ENCODE data around the gene ZNF808. TPM values are rescaled to one million over a fixed set of nuclear protein-coding genes. Genes with fewer than 3 reads are reported as not detected.
"Not testable (repeated sequence)": the region's sequence is repeated elsewhere in the genome, so short reads cannot be mapped to it uniquely, and the experiment has no call there.

The ZNF808 gene
- total RNA-seq, 1 donor from 2014 or later, result 28.5 TPM

DNA sequence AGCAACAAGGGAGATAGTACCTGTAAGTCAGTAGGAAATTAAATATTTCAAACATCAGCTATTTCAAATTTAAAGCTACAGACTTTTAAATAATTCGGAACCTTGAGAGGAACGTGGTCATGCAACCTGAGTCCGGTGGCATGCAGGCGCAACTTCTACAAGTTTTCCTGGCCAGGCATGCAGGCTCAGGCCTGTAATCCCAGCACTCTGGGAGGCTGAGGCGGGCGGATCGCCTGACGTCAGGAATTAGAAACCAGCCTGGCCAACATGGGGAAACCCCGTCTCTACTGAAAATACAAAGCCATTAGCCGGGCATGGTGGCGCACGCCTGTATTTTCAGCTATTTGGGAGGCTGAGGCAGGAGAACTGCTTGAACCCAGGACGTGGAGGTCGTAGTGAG lies 40.5 kb downstream of the ZNF808 start:
- no peak for DNase-seq
- Histone ChIP-seq H3K9me3 (peaks cover 38% of the 10 kb centered on the region), H3K4me1 (peaks cover 20% of the 10 kb centered on the region), H3K27me3 (ENCODE audit: low read depth) (no peaks in the 10 kb centered on the region), H3K27ac (no peak overlapping the region), H3K4me3 (no peak overlapping the region), H3K36me3 (peaks cover 6% of the 10 kb centered on the region)
- intact Hi-C loops (cut with DNase I), result no loop called here
- TF ChIP-seq, protein P1, sequence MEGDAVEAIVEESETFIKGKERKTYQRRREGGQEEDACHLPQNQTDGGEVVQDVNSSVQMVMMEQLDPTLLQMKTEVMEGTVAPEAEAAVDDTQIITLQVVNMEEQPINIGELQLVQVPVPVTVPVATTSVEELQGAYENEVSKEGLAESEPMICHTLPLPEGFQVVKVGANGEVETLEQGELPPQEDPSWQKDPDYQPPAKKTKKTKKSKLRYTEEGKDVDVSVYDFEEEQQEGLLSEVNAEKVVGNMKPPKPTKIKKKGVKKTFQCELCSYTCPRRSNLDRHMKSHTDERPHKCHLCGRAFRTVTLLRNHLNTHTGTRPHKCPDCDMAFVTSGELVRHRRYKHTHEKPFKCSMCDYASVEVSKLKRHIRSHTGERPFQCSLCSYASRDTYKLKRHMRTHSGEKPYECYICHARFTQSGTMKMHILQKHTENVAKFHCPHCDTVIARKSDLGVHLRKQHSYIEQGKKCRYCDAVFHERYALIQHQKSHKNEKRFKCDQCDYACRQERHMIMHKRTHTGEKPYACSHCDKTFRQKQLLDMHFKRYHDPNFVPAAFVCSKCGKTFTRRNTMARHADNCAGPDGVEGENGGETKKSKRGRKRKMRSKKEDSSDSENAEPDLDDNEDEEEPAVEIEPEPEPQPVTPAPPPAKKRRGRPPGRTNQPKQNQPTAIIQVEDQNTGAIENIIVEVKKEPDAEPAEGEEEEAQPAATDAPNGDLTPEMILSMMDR (IDR thresholded peaks at IDR 0.05), result no peak
- no peak for ATAC-seq

DNA sequence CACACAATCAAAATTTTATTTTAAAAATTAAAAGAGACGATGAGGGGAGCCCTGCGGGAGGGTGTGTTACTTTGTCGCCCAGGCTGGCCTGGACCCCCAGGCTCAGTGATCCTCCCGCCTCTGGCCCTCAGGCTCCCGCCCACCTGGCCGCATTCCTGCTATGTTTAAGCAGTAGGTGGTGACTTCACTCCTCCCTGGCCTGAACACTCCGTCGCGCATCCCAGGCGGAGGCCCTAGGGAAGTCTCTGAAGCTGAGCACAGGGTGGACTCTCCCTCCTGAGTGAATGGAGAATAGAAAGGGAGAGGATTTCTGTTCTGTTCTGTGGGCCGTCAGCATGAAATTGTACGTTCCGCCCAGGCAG lies 42.2 kb downstream of the ZNF808 start:
- peaks cover 15% of the 10 kb centered on the region for H3K36me3 ChIP-seq
- peak overlapping the region; percentile 89 for H3K27ac ChIP-seq
- peak overlapping the region; percentile 80 for H3K4me3 ChIP-seq
- intact Hi-C loops (cut with DNase I); H3K27me3 ChIP-seq (ENCODE audit: low read depth): not testable (repeated sequence)
- H3K4me1 ChIP-seq, result peaks cover 20% of the 10 kb centered on the region
- H3K9me3 ChIP-seq, result peaks cover 21% of the 10 kb centered on the region
- peak; percentile 53 for DNase-seq
- ATAC-seq, result peak; percentile 22 to 61

DNA sequence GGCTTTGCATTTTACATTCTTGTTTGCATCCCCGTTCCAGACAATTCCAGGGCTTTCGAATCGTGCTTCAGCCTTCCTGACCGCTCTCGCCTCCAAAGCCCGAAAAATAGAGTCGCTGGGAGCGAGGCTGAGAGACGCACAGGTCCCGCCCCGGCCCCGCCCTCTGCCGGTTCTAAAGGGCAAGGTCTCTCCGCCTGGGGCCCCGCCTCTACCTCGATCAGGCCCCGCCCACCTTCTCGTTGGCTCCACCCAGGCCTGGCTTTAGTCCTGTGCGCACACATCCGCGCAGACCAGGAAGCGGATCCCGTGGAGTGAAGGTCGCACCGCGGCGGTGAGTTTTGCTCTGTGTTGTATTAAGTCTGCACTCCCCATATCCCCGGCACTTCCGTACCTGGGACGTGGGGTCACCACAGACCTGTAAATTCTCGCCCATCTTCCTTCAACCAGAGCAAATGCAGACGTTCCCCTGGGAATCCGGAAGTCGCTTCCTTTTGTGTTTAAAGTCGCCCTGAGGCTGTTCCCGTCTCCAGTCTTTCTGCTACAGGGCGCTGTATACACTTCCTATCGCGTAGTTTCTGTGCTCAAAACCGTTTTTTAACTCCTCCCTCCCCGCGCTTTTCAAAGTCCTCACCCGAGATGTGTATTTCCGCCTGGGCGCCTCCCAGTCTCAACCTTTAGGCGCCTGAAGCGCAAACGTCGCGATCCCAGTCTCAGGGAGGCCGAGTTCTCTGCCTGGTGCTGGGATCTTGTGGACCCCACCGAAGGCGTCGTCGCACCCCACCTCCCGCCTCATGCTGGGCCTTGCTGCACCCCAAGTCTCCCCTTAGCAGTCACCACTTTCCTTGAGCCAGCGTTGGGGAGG lies 42.8 kb downstream of the ZNF808 start, which contains the start of gene ZNF701:
Gene ZNF701, plus strand, starts transcription at position 288 of the 862 bp plus-strand sequence. CDS start 3,861 bp downstream, outside the sequence.
- intact Hi-C loops (cut with DNase I), result no loop called here
- H3K36me3 ChIP-seq, result peaks cover 21% of the 10 kb centered on the region
- peak; percentile 100 for ATAC-seq
- H3K9me3 ChIP-seq, result peaks cover 15% of the 10 kb centered on the region
- DNase-seq, result peak; percentile 97
- H3K4me1 ChIP-seq, result peaks cover 20% of the 10 kb centered on the region
- H3K27me3 ChIP-seq (ENCODE audit: low read depth), result no peaks in the 10 kb centered on the region
- H3K27ac ChIP-seq, result peak within 1 kb of the TSS; percentile 89
- TF ChIP-seq, protein P1 (IDR thresholded peaks at IDR 0.05), result peak; percentile 38
- peak within 1 kb of the TSS; percentile 80 for H3K4me3 ChIP-seq

DNA sequence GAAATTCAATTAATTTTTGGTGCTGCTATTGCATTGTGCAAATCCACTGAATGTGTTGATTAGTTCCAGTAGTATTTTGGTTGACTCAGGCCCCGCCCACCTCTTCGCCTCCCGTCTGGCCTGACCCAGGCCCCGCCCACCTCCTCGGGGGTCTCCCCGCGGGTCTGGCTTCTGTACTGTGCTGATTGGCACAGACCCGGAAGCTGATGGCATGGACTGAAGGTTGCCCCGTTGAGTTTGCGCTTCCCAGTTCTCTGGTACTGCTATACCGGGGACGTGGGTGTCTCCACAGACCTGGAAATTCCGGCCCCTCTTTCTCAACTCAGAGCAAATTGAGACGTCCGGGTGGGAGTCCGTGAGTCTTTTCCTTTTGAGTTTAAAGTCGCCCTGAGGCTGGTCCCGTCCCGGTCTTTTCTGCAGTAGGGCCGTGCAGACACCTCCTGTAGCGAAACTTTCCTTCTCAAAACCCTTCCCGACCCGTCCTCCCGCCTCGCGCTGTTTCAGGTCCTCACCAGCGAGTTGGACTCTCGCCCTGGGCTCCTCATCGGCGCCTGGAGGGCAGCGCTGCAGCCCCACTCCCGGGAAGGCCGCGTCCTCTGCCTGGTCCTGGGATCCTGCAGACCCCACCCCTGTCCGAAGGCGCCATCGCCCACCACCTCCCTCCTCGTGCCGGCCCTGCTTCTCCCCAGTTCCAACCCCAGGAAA lies 57.4 kb downstream of the ZNF808 start:
- ATAC-seq (peak; percentile 32 to 78), DNase-seq (no peak)
- Histone ChIP-seq H3K27me3 (ENCODE audit: low read depth) (no peaks in the 10 kb centered on the region), H3K9me3 (peaks cover 44% of the 10 kb centered on the region), H3K4me1 (no peaks in the 10 kb centered on the region), H3K27ac (no peak overlapping the region), H3K4me3 (peak overlapping the region; percentile 27), H3K36me3 (peaks cover 54% of the 10 kb centered on the region)
- intact Hi-C loops (cut with DNase I), result no loop called here
- TF ChIP-seq, protein P1 (IDR thresholded peaks at IDR 0.05), result no peak

DNA sequence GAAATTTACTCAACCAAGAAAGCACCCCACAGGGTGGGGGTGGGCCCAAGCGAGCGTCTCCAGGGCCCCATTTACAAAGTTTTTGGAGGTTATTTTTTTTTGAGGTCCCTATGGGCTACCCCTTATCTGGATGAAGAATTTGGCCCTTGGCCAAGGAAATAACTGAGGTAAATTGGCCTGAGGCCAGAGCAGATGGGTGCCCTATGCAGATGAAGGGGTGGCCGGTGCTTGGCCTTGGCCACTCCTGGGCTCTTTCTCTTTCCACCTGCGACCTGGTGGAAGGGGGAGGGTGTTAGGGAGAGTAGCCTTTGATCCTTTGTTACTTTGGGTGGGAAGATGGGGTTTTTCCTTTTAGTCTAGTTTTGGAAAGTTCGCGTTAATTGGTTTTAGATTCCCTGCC lies 58.1 kb downstream of the ZNF808 start:
- ATAC-seq, result peak in 1 of 2 donors; percentile 11
- Histone ChIP-seq H3K4me3 (no peak overlapping the region), H3K36me3 (peaks cover 46% of the 10 kb centered on the region), H3K27me3 (ENCODE audit: low read depth) (no peaks in the 10 kb centered on the region), H3K27ac (no peak overlapping the region), H3K9me3 (peaks cover 43% of the 10 kb centered on the region), H3K4me1 (no peaks in the 10 kb centered on the region)
- intact Hi-C loops (cut with DNase I), result no loop called here
- TF ChIP-seq, protein P1 (IDR thresholded peaks at IDR 0.05), result no peak
- no peak for DNase-seq
